ENCODE results near the gene C5AR1. TPM values are rescaled to one million over a fixed set of nuclear protein-coding genes. Genes with fewer than 3 reads are reported as not detected.
"Not testable (repeated sequence)": the region's sequence is repeated elsewhere in the genome, so short reads cannot be mapped to it uniquely, and the experiment has no call there.

The C5AR1 gene
- total and polyA plus RNA-seq, 2 experiments from 2014 or later: not detected

GRCh38 chr19:47358936-47359335, 49.3 kb downstream of the C5AR1 start:
- Histone ChIP-seq H3K9me3 (ENCODE audit: low read depth) (no peaks in the 10 kb centered on the region), H3K27me3 (no peaks in the 10 kb centered on the region), H3K4me1 (ENCODE audit: low read depth) (no peaks in the 10 kb centered on the region), H3K27ac (no peak overlapping the region), H3K36me3 (peaks cover 69% of the 10 kb centered on the region), H3K4me3 (no peak overlapping the region)
- DNase-seq (ENCODE audit: low read depth in 1 of 2, low spot score in 1 of 2): no peak
- TF ChIP-seq, protein P1, sequence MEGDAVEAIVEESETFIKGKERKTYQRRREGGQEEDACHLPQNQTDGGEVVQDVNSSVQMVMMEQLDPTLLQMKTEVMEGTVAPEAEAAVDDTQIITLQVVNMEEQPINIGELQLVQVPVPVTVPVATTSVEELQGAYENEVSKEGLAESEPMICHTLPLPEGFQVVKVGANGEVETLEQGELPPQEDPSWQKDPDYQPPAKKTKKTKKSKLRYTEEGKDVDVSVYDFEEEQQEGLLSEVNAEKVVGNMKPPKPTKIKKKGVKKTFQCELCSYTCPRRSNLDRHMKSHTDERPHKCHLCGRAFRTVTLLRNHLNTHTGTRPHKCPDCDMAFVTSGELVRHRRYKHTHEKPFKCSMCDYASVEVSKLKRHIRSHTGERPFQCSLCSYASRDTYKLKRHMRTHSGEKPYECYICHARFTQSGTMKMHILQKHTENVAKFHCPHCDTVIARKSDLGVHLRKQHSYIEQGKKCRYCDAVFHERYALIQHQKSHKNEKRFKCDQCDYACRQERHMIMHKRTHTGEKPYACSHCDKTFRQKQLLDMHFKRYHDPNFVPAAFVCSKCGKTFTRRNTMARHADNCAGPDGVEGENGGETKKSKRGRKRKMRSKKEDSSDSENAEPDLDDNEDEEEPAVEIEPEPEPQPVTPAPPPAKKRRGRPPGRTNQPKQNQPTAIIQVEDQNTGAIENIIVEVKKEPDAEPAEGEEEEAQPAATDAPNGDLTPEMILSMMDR (IDR thresholded peaks at IDR 0.05; ENCODE audit: low read depth, low read length): no peak

DNA sequence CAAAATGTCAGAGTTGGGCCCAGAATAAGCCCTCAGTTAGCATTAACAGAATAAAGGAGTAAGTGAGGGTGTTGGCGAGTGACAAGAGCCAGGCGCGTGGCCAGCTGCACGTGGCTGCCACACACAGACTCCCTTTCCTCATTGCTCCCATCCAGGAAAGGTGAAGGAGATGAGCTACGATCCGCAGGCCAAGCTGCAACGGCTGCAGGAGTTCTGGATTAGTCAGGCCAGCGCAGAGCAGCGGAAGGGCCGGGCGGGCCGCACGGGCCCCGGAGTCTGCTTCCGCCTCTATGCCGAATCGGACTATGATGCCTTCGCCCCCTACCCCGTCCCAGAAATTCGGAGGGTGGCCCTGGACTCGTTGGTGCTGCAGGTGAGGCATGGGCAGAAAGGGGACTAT, 52.7 kb downstream of the C5AR1 start:
- no peaks in the 10 kb centered on the region for H3K9me3 ChIP-seq (ENCODE audit: low read depth)
- DNase-seq (ENCODE audit: low read depth in 1 of 2, low spot score in 1 of 2): no peak
- TF ChIP-seq, protein P1 (IDR thresholded peaks at IDR 0.05; ENCODE audit: low read depth, low read length): no peak
- H3K27ac ChIP-seq: no peak overlapping the region
- no peaks in the 10 kb centered on the region for H3K27me3 ChIP-seq
- no peaks in the 10 kb centered on the region for H3K4me1 ChIP-seq (ENCODE audit: low read depth)
- no peak overlapping the region for H3K4me3 ChIP-seq
- peaks cover 55% of the 10 kb centered on the region for H3K36me3 ChIP-seq

DNA sequence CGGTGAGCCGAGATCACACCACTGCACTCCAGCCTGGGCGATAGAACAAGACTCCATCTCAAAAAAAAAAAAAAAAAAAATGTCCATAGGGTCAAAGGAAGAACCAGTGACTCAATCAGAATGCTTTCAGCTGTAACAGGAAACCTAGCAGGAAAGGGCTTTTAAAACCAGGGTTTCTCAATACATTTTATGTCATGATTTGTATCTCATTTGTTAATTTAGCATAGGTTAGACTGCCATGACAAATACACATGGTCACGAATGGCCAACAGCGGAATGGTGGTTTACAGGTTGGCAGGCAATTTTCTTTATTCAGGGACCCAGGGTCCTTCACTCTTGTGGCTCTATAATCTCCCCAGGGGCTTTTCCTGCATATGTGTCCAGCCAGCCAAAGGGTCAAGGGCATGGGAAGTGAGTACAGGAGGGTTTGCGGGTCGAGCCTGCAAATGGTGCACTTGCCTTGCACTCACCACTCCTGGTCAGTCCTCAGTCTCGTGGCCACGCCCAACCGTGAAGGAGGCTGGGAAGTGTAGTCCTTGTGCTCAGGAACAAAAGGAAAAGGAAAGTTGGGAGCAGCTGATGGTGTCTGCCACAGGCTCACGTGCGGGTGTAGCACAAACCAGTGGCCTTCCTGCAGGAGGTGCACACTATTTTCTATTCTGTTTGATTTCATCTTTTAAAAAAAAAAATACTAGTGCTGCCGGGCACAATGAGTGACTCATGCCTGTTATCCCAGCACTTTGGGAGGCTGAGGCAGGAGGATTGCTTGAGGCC, 54.3 kb downstream of the C5AR1 start:
- peaks cover 42% of the 10 kb centered on the region for H3K36me3 ChIP-seq
- TF ChIP-seq, protein P1 (IDR thresholded peaks at IDR 0.05; ENCODE audit: low read depth, low read length): no peak
- peak in 1 of 2 donors; percentile 43 for DNase-seq (ENCODE audit: low read depth in 1 of 2, low spot score in 1 of 2)

GRCh38 chr19:47365455-47365854, 55.8 kb downstream of the C5AR1 start:
- H3K36me3 ChIP-seq: peaks cover 40% of the 10 kb centered on the region
- not testable (repeated sequence) for H3K9me3 ChIP-seq (ENCODE audit: low read depth); H3K27ac ChIP-seq; H3K4me3 ChIP-seq; H3K4me1 ChIP-seq (ENCODE audit: low read depth); H3K27me3 ChIP-seq; DNase-seq (ENCODE audit: low read depth in 1 of 2, low spot score in 1 of 2)

More for the DNA sequence above, 54.3 kb downstream of the C5AR1 start:
- no peaks in the 10 kb centered on the region for H3K9me3 ChIP-seq (ENCODE audit: low read depth)
- H3K27me3 ChIP-seq: no peaks in the 10 kb centered on the region
- no peak overlapping the region for H3K27ac ChIP-seq
- H3K4me3 ChIP-seq: no peak overlapping the region
- H3K4me1 ChIP-seq (ENCODE audit: low read depth): no peaks in the 10 kb centered on the region

DNA sequence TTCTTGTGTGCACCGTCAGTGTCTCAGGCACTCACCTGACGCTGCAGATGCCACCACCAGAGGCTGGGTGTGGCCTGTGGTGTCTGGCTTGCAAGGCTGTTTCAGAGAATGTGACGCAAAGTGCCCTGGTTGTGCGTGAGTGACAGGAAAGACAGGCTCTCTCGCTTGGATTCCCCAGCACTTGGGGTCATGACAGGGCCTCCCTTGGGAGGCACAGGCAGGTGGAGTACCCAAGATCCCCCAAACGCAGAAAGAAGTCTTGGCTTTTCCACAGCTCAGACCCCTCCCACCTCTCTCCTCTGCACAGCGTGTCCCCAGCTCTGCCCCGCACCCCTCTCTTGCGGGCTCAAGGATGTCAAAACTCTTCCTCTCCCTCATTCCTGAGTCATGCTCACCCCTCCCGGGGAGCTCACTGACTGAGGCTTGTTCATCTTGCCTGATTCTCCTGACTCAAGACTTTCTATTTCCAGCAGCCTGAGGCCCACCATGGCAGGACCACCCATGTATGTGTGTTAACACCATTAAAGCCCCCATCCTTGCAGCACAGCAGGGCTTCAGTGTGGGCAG, 60.5 kb downstream of the C5AR1 start:
- Histone ChIP-seq H3K36me3 (peaks cover 40% of the 10 kb centered on the region), H3K4me1 (ENCODE audit: low read depth) (no peaks in the 10 kb centered on the region), H3K9me3 (ENCODE audit: low read depth) (no peaks in the 10 kb centered on the region), H3K27ac (no peak overlapping the region), H3K4me3 (no peak overlapping the region), H3K27me3 (no peaks in the 10 kb centered on the region)
- DNase-seq (ENCODE audit: low read depth in 1 of 2, low spot score in 1 of 2): peak in 1 of 2 donors; percentile 70
- TF ChIP-seq, protein P1 (IDR thresholded peaks at IDR 0.05; ENCODE audit: low read depth, low read length): no peak

DNA sequence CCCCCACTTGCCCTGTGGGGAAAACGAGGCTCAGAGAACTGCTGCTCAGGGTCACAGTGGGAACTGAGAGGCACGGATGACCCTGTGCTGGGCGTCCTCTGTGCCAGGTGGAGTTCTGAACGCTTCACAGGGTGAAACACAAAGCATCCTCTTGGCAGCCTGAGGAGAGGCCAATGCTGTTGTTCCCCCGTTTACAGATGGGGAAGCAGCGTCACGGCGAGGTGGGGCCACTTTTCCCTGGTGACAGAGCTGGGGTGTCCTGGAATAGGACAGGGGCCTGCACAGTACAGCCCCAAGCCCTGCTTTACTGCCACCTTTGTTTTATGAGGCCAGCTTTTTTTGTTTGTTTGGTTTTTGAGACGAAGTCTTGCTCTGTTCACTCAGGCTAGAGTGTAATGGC, 61.6 kb downstream of the C5AR1 start:
- no peaks in the 10 kb centered on the region for H3K9me3 ChIP-seq (ENCODE audit: low read depth)
- no peak overlapping the region for H3K4me3 ChIP-seq
- peaks cover 45% of the 10 kb centered on the region for H3K36me3 ChIP-seq
- H3K4me1 ChIP-seq (ENCODE audit: low read depth): no peaks in the 10 kb centered on the region
- no peak overlapping the region for H3K27ac ChIP-seq
- no peak for DNase-seq (ENCODE audit: low read depth in 1 of 2, low spot score in 1 of 2)
- H3K27me3 ChIP-seq: no peaks in the 10 kb centered on the region
- TF ChIP-seq, protein P1 (IDR thresholded peaks at IDR 0.05; ENCODE audit: low read depth, low read length): no peak

Data from cardiac muscle cell (in vitro differentiated cells and primary cell).